Stimulated activated naive CD8-positive, alpha-beta T cell treated with anti-CD3 and anti-CD28 coated beads, Interleukin-15, Interleukin-2, amounts not matched to agents 100 ng/mL and 50 ng/mL, for 24 hours (primary cell): Measurements from ENCODE around the gene PRR16.

Experiments used
- H3K27ac Mint-ChIP-seq: one replicate; pipeline ENCODE4 v1.8.0; 2021; ENCODE audit warnings: mild to moderate bottlenecking, mixed read lengths
- H3K27me3 Mint-ChIP-seq: one replicate; pipeline ENCODE4 v1.8.0; 2021; ENCODE audit warnings: mixed read lengths
- H3K36me3 Mint-ChIP-seq: one replicate; pipeline ENCODE4 v1.8.0; 2021; ENCODE audit warnings: low read depth, mixed read lengths
- H3K4me1 Mint-ChIP-seq: one replicate; pipeline ENCODE4 v1.8.0; 2021; ENCODE audit warnings: low read depth, mixed read lengths
- H3K4me3 Mint-ChIP-seq: one replicate; pipeline ENCODE4 v1.8.0; 2021; ENCODE audit warnings: mild to moderate bottlenecking, mixed read lengths
- H3K9me3 Mint-ChIP-seq: one replicate; pipeline ENCODE4 v1.8.0; 2021; ENCODE audit warnings: mixed read lengths

Gene PRR16

DNA sequence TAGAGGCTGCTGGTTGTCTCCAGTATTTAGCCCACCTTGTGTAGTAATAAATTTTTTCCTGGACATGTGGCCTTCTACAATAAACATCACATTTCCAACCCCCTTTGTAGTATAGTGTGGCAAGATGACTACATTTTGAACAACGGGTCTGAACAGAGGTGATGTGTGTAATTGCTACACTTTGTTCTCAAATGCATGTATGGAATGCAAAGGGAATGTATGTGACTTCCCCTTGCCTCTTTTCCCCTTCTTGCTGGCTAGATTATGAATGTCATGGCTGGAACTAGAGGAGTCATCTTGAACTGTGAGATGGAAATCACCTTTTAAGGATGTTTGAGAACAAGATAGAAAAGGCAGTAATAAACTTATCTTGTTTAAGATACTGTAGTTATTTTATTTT lies 54.5 kb downstream of the PRR16 start:
- Mint-ChIP-seq H3K36me3 (no peaks in the 10 kb centered on the region), H3K4me3 (no peak overlapping the region), H3K9me3 (no peaks in the 10 kb centered on the region), H3K4me1 (no peaks in the 10 kb centered on the region), H3K27me3 (no peaks in the 10 kb centered on the region), H3K27ac (no peak overlapping the region)

DNA sequence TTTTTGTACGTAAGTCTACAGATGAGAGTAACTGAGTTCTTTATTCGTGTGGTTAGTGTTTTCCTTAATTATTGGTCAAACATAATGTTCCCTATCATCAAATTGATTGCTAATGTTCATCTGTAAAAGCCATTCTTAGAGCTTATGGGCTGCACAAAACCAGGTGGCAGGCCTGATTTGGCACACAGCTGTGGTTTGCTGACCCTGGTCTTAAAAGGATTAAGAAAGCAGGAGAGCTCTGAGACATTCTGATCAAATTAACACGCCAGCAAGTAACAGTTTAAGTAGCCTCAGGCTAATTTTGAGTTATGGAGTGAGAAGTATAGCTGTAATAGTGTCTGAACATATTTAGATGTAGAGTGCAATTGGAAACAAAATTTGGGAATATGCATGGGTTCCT lies 63.2 kb downstream of the PRR16 start:
- no peaks in the 10 kb centered on the region for H3K9me3 Mint-ChIP-seq
- no peak overlapping the region for H3K27ac Mint-ChIP-seq
- no peak overlapping the region for H3K4me3 Mint-ChIP-seq
- H3K4me1 Mint-ChIP-seq: no peaks in the 10 kb centered on the region
- H3K27me3 Mint-ChIP-seq: no peaks in the 10 kb centered on the region
- H3K36me3 Mint-ChIP-seq: no peaks in the 10 kb centered on the region

DNA sequence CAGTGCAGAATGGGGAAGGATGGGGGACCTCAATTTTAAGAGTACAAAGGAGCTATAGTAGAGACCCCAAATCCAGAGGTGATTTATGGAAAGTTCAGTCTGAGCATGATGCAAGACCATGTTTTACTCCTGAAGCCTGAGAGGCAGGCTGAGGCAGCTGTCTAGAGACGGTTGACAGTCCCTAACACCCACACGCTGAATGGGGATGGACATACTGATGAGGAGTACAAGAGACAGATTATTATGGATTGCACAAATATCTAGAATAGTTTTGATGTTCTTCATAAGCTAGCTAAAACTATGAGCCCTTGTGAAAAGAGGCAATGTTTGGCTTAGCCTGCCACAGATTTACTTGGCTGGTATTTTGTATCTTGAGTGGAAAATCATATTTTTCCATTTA lies 64.5 kb downstream of the PRR16 start:
- Mint-ChIP-seq H3K4me3 (no peak overlapping the region), H3K27me3 (no peaks in the 10 kb centered on the region), H3K9me3 (no peaks in the 10 kb centered on the region), H3K27ac (no peak overlapping the region), H3K4me1 (no peaks in the 10 kb centered on the region), H3K36me3 (no peaks in the 10 kb centered on the region)

DNA sequence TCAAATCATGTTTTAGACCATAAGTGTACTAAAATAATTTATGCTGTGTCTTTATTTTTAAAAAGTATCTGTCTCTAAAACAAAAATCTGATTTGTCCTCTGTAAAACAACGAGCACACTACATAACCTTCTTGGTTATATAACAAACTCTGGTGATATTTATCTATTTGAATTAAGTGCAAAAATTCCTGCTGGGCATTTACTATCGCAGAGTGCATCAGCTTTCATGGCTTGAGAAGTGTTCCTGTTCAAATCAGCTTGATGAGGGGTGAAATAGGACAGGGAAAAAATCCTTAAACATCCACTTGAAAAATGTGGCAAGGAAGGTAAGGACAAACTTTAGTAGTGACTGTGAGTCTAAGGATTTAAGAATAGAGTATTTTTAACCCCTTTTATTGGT lies 65.3 kb downstream of the PRR16 start:
- Mint-ChIP-seq H3K4me1 (no peaks in the 10 kb centered on the region), H3K27me3 (no peaks in the 10 kb centered on the region), H3K36me3 (no peaks in the 10 kb centered on the region), H3K4me3 (no peak overlapping the region), H3K9me3 (no peaks in the 10 kb centered on the region), H3K27ac (no peak overlapping the region)

DNA sequence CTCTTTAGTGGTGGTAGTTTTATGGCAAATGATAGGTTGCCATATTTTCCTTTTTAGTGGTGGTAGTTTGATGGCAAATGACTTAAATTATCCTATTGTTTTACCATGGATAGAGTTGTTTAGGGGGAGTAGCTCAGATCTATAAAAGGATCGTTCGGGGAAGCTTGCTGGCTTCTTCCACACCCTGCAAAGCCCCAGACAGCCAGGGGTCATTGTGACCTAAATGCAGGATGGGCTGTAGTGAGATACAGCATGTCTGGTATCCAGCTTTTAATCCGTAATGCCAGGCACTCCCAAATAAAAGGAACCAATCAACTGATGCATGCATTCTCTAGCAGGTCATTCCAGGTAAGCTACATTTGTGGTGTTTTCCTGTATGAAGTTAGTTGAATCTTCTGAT lies 67.1 kb downstream of the PRR16 start:
- Mint-ChIP-seq H3K27ac (no peak overlapping the region), H3K4me3 (no peak overlapping the region), H3K4me1 (no peaks in the 10 kb centered on the region), H3K9me3 (no peaks in the 10 kb centered on the region), H3K27me3 (no peaks in the 10 kb centered on the region), H3K36me3 (no peaks in the 10 kb centered on the region)

DNA sequence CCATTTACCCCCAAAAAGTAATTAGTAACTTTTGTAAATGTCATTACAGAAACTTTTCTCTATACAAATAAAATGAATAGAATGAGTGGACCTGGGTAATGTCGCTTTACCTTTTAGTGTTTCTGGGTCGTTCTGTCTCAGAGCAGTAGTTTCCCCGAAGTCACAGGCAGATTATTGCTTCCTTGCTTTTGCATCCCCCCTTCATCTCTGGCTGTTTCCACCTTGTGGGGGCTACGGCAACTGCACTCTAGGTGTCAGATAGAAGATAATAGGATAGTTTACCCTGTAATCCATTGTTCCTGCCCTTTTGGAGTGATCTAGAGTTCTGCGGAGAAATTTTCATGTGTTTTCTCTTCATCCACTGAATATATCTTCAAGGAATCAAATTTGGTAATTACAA lies 68.7 kb downstream of the PRR16 start:
- Mint-ChIP-seq H3K4me1 (no peaks in the 10 kb centered on the region), H3K9me3 (no peaks in the 10 kb centered on the region), H3K4me3 (no peak overlapping the region), H3K27me3 (no peaks in the 10 kb centered on the region), H3K27ac (no peak overlapping the region), H3K36me3 (no peaks in the 10 kb centered on the region)

DNA sequence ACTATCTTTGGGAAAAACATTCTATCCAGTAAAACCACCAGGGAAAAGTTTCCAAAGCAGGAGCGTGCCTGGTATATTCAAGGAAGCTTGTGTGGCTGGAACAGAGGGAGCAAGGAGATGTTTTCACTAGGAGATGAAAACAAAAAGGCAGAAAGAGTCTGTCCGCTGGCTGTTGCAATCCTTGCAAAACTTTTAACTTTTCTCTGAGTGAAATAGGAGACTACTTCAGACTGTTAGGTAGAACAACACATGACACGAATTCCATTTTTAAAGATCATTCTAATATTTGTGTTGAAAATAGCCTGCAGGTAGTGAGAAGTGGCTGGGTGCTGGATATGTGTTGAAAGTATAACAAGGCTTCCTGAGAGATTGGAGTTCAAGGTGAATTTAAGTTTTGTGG lies 69.5 kb downstream of the PRR16 start:
- no peak overlapping the region for H3K4me3 Mint-ChIP-seq
- H3K27me3 Mint-ChIP-seq: no peaks in the 10 kb centered on the region
- H3K4me1 Mint-ChIP-seq: no peaks in the 10 kb centered on the region
- no peaks in the 10 kb centered on the region for H3K9me3 Mint-ChIP-seq
- H3K27ac Mint-ChIP-seq: no peak overlapping the region
- H3K36me3 Mint-ChIP-seq: no peaks in the 10 kb centered on the region

DNA sequence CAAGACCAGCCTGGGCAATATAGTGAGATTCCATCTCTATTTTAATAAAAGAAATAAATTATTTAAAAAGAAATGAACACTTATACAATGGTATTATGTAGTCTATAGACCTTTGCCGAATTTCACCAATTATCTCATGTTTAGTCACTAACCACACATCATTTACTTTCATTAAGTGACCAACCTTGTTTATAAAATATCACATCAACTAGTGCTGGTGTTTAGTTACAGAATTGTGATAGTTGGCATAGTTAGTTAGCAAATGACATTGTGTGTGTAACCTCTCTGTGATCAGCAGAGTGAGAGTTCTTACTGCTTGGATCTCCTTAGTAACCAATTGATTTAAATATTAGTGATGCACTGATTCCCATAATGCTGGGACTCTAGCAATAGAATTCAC lies 71.8 kb downstream of the PRR16 start:
- no peaks in the 10 kb centered on the region for H3K36me3 Mint-ChIP-seq
- no peaks in the 10 kb centered on the region for H3K4me1 Mint-ChIP-seq
- no peak overlapping the region for H3K27ac Mint-ChIP-seq
- H3K4me3 Mint-ChIP-seq: no peak overlapping the region
- no peaks in the 10 kb centered on the region for H3K27me3 Mint-ChIP-seq
- H3K9me3 Mint-ChIP-seq: no peaks in the 10 kb centered on the region

DNA sequence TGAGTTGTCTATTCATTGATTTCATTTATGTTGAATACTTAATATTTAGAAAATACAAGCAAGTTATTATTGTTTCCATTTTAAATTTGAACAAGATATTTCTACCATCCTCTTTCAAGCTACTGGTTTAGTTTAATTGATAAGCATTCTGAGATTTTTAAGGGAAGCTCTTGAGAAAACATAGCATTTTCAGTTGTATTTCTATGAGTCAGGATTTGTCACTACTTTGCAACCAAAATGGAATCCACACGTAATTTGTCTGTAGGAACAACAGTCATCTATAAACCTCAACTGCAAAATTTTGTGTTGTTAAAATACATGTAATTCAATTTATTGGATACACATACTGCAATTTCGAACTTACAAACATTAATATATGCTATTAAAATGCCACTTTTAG lies 74.0 kb downstream of the PRR16 start:
- Mint-ChIP-seq H3K4me1 (no peaks in the 10 kb centered on the region), H3K36me3 (no peaks in the 10 kb centered on the region), H3K27me3 (no peaks in the 10 kb centered on the region), H3K27ac (no peak overlapping the region), H3K4me3 (no peak overlapping the region), H3K9me3 (no peaks in the 10 kb centered on the region)

DNA sequence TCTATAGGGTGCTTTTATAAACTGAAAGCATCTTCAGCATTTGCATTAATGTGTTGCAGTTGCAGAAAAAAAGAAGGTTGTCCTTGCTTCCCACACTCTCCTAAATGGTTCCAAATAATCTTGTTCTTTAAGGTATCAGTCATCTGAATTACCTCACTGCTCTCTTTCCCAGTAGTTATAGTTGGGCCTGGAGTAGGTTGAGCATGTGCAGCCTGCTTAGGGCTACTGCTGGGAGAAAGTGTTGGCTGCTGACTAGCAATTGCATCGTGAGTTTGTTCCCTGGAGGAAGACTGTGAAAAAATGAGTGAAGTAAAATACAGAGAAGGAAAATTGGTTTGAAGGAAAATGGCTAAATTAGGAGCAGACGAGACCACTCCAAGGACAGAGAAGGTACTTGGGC lies 74.5 kb downstream of the PRR16 start:
- Mint-ChIP-seq H3K27ac (no peak overlapping the region), H3K36me3 (no peaks in the 10 kb centered on the region), H3K4me3 (no peak overlapping the region), H3K27me3 (no peaks in the 10 kb centered on the region), H3K4me1 (no peaks in the 10 kb centered on the region), H3K9me3 (no peaks in the 10 kb centered on the region)

DNA sequence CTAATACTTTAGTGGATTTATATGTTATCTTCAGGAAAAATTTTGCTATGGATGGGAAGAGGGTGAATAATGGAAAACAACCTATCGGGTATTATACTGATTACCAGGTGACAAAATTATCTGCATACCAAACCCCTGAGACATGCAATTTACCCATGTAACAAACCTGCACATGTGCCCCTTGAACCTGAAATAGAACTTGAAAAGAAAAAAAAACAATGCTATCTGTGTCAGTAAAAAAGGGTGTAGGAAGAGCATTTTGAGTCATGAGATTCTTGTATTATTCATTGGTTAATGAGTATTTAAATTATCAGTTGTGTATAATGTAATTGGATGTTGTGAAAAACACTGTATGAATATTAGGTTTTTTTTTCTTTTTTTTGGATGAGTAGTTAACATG lies 75.4 kb downstream of the PRR16 start:
- Mint-ChIP-seq H3K27me3 (no peaks in the 10 kb centered on the region), H3K27ac (no peak overlapping the region)

DNA sequence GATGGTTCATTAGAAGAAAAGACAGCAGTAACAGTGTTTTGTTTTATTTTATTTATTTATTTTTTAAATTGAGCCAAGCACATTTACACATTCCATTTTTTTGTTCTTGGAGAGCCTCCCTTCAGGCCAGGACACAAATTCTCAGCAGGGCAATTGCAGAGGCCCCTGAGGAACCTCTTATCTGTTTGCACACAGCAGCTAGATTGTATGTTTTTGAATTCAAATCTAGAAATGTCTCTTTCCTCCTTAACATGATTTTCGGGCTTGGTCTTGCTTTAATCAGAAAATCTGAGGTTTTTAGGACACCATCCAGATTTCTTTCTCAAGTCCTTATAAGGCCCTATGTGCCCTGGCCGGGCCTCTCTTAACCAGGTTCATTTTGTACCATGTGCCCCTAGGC lies 76.0 kb downstream of the PRR16 start:
- Mint-ChIP-seq H3K36me3 (no peaks in the 10 kb centered on the region), H3K4me3 (no peak overlapping the region), H3K27ac (no peak overlapping the region), H3K4me1 (no peaks in the 10 kb centered on the region), H3K9me3 (no peaks in the 10 kb centered on the region), H3K27me3 (no peaks in the 10 kb centered on the region)

More for the DNA sequence above, 75.4 kb downstream of the PRR16 start:
- no peaks in the 10 kb centered on the region for H3K9me3 Mint-ChIP-seq
- no peaks in the 10 kb centered on the region for H3K36me3 Mint-ChIP-seq
- no peak overlapping the region for H3K4me3 Mint-ChIP-seq
- H3K4me1 Mint-ChIP-seq: no peaks in the 10 kb centered on the region

DNA sequence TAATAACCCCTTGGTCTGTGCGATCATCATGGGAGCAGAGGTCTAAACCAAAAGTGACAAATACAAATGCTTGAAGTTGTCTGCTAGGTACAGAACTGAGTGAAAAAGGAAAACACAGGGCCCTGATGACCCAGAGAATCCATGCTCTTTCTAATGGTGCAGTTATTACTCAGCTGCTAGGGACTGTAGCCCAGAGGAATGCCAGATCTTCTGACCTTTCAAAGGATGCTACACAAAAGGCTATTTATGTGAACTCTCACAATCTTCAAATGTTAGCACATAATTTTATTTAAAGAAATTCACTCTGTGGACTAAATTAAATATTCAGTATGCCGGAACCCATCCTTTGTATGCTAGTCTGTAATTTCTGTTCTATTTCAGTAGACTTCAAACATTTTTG lies 79.9 kb downstream of the PRR16 start:
- Mint-ChIP-seq H3K4me1 (no peaks in the 10 kb centered on the region), H3K36me3 (no peaks in the 10 kb centered on the region), H3K27ac (no peak overlapping the region), H3K4me3 (no peak overlapping the region), H3K27me3 (no peaks in the 10 kb centered on the region), H3K9me3 (no peaks in the 10 kb centered on the region)

DNA sequence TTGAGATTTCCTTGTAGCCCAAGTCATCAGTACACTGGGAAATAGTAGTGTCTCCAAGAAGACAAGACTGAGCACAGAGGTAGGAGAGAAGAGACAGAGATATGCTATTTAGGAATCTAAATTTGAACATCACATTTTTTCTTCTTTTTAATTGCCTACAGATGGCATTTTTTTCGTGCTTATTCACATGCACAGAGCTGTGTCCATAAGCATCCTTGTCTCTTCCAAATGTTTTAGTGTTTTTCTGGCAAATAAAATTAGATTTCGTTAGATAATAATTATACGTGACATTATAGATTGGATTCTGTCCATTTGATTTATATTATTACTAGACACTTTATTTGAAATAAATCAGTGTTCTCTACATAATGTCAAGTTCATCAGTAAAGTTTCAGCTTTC lies 80.9 kb downstream of the PRR16 start:
- no peak overlapping the region for H3K27ac Mint-ChIP-seq
- H3K4me1 Mint-ChIP-seq: no peaks in the 10 kb centered on the region
- H3K4me3 Mint-ChIP-seq: no peak overlapping the region
- H3K9me3 Mint-ChIP-seq: no peaks in the 10 kb centered on the region
- no peaks in the 10 kb centered on the region for H3K27me3 Mint-ChIP-seq
- H3K36me3 Mint-ChIP-seq: no peaks in the 10 kb centered on the region

DNA sequence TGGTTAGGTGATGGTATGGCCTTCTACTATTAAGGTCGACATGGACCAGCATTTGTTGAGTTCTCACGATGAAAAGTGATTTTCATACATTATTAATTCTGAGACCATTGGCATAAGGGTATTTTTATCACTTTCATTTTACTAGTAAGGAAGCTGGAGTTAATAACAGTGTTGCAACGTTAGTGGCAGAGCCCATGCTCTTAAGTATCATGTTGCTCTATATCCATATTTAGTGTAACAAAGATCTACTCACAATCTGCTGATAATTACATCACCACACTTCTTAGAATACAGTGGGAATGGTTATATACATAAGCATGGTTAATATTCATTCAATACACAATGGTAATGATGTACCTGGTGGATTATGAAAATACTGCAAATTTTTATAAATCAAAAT lies 81.9 kb downstream of the PRR16 start:
- no peaks in the 10 kb centered on the region for H3K27me3 Mint-ChIP-seq
- H3K36me3 Mint-ChIP-seq: no peaks in the 10 kb centered on the region
- H3K9me3 Mint-ChIP-seq: no peaks in the 10 kb centered on the region
- H3K4me1 Mint-ChIP-seq: no peaks in the 10 kb centered on the region
- H3K4me3 Mint-ChIP-seq: no peak overlapping the region
- no peak overlapping the region for H3K27ac Mint-ChIP-seq

DNA sequence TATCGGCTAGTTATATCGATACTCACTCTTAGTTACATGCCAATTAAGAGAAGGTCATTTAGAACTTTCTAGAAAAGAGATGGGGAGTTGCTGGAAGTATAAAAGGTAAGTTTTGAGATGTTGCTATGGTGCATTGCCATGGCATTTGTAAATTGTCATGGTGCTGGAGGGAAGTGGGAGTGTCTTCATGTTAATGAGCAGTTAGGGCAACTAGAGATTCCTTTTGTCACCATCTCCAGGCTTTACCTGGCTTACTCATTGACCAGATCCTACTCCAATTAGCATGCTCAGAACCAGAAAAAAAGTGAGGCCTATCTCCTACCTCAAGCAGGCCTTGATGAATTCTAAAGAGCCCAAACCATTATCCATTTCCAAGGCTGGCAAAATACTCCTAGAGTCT lies 82.8 kb downstream of the PRR16 start:
- H3K4me1 Mint-ChIP-seq: no peaks in the 10 kb centered on the region
- no peak overlapping the region for H3K4me3 Mint-ChIP-seq
- H3K27ac Mint-ChIP-seq: no peak overlapping the region
- no peaks in the 10 kb centered on the region for H3K36me3 Mint-ChIP-seq
- no peaks in the 10 kb centered on the region for H3K9me3 Mint-ChIP-seq
- H3K27me3 Mint-ChIP-seq: no peaks in the 10 kb centered on the region

DNA sequence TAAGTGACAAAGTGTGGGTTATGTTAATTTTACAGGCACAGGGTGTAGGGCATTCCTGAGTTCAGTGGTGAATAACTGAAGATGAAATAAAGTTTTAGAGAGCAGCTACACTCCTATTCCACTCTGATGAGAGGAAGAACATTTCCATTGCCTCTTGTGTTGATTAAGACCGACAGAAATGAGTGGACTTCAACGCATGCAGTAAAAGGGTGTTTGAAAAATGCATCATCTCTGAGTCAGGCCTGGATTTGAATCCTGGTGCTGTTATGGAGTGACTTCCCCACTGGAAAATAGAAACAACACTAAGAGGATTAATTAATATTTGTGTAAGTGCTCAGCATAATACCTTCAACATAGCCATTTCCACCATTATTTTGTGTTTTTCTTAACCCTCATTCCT lies 86.3 kb downstream of the PRR16 start:
- H3K27me3 Mint-ChIP-seq: no peaks in the 10 kb centered on the region
- H3K27ac Mint-ChIP-seq: no peak overlapping the region
- H3K9me3 Mint-ChIP-seq: no peaks in the 10 kb centered on the region
- H3K4me1 Mint-ChIP-seq: no peaks in the 10 kb centered on the region
- no peak overlapping the region for H3K4me3 Mint-ChIP-seq
- H3K36me3 Mint-ChIP-seq: no peaks in the 10 kb centered on the region
